CD4-positive, alpha-beta T cell treated with Interferon gamma for 1 hour (primary cell): Measurements from ENCODE around the gene PCNX3.

Experiments
- DNase-seq: peaks from one replicate; pipeline ENCODE4 v3.0.0-alpha.2; 2020

PCNX3 gene

GRCh38 chr11:65615229-65615949 is at the start of gene PCNX3:
Gene PCNX3, plus strand, starts transcription at chr11:65615776. Its CDS starts 536 bp downstream, at chr11:65616312.
- peak; percentile 100 for DNase-seq

DNA sequence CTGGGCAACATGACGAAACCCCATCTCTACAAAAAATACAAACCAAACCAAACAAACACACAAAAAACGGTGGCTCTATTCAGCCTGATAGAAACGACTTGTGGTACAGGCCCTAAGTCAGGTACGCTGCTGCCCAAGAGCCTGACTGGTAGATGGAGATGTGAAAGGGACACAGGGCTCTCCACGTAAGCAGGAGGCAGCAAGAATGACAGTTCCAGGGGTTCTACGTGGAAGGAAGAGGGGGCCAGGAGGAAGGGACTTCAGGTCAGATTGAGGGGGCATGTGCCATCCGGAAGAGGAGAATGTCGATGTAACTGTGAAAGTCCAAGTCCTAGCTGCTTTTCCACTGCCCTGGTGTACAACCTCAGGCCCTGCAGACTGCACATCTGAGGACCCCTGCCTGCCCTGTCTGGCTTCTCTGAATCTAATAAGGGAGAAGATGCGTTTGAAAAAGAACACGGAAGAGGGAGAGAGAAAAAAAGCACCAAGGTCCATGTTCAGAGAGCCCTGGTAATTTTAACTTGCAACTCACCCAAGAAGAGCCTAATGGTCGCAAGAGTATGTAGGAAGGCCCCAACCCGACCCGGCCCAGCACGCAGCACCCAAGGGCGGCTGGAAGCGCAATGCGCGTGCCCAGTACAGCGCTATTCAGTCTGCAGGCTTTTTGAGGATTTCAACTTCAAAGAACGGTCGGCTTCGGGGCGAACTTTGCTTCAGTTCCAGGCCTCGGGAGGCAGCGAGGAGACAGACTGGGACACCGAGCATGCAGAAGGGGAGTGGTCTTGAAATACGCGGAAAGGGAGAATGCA is 46.2 kb upstream of the PCNX3 start:
- no peak for DNase-seq

DNA sequence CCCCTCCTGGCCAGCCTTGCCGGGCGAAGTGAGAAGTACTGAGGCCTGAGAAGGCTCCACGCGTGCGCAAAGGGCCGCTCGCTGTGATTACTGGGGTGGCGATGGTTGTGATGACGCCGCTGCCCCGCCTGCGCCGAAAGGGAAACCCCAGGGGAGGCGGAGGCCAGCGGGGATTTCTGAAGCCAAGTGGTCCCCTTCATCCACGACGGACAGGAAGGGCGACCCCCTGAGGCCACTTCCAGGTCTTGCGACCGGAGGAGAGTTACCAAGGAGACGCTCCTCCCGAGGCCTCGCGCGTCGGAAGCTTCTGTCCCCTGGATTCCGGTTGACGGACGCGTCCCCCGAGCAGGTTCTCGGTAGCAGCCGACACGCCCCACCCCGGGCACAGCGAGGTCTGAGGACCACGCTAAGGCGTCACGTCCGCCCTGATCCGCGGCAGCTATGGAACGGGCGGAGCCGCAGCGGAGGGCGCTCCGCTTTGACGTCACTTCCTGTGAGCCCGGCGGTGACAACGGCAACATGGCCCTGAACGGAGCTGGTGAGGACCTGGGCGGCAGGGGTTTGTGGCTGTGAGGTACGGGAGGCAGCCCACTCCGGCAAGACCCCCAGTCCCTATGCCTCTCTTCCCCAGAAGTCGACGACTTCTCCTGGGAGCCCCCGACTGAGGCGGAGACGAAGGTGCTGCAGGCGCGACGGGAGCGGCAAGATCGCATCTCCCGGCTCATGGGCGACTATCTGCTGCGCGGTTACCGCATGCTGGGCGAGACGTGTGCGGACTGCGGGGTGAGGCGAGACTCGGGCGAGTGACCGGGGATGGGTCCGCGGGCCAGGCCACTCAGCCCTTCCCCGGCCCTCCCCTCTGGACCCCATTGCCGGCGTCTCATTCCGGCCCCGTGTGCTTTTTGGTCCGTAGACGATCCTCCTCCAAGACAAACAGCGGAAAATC is 45.3 kb upstream of the PCNX3 start, which contains the start of gene ZNRD2:
TSS of gene ZNRD2 (plus strand) at position 505 of the 946 bp plus-strand sequence. CDS start at position 520, 15 bp downstream.
- peak; percentile 99 for DNase-seq

DNA sequence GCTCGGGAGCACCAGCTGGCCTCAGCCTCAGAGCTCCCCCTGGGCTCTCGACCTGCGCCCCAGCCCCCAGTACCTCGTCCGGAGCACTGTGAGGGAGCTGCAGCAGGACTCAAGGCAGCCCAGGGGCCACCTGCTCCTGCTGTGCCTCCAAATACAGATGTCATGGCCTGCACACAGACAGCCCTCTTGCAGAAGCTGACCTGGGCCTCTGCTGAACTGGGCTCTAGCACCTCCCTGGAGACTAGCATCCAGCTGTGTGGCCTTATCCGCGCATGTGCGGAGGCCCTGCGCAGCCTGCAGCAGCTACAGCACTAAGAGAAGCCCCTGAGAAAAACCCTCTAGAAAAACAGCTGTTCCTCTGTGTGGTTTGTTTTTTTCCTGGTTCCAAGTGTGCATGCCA is 44.2 kb upstream of the PCNX3 start:
- DNase-seq = no peak

DNA sequence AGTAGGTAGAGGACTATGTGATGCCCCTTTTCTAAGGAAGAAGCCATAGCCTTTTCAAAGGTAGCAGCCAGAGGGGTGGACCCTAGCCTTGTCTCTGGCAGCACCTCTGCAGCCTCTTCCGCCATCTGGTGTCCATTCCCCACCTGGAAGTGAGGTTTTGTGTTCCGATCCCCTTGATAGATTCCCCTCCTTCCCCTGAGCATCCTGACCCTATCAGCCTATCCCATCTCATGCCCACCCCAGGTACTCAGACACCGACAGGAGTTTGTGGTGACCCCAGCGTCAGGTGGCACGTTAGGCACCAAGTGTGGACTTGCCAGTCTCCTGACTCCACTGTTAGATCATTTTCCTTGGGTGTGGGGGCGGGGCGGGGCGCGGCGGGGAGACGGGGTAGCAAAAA is 43.6 kb upstream of the PCNX3 start:
- DNase-seq = no peak

- peak; percentile 87 for DNase-seq
Measured at GRCh38 chr11:65572356-65573051, 43.1 kb upstream of the PCNX3 start, which contains the start of gene FAM89B. Gene FAM89B, plus strand, starts transcription at chr11:65572538. Its CDS starts 132 bp downstream, at chr11:65572670.

DNA sequence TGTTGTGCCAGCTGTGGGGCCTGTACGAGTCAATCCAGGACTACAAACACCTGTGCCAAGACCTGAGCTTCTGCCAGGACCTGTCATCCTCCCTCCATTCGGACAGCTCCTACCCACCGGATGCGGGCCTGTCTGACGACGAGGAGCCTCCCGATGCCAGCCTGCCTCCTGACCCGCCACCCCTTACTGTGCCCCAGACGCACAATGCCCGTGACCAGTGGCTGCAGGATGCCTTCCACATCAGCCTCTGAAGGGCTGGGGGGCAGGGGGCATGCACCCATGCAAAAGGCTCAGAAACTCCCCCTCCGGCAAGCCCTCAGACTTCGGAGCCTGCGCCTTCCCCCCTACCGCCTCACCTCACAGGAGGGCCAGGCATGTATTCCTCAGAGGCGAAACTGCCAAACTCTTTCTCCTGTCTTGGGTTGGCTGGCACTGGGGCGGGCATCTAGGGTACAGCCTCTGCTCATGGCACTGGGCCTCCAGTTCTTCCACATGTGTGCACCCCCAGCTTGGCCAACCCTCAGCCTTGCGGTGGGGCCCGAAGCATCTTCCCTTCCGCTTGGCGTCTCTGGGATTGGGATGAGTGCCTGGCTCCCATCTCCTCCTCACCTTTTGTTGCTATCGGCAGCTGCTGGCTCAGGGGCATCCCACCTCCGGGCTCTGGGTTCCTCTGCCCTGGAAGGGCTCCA is 42.0 kb upstream of the PCNX3 start:
- DNase-seq = no peak

GRCh38 chr11:65574109-65574810 is 41.3 kb upstream of the PCNX3 start:
- peak; percentile 94 for DNase-seq

- no peak for DNase-seq
Measured at GRCh38 chr11:65574811-65575567, 40.6 kb upstream of the PCNX3 start.

GRCh38 chr11:65575568-65576231 is 39.9 kb upstream of the PCNX3 start, which contains the start of gene EHBP1L1:
Gene EHBP1L1, plus strand, starts transcription at chr11:65576053. Its CDS starts 250 bp downstream, at chr11:65576303.
- peak; percentile 84 for DNase-seq

DNA sequence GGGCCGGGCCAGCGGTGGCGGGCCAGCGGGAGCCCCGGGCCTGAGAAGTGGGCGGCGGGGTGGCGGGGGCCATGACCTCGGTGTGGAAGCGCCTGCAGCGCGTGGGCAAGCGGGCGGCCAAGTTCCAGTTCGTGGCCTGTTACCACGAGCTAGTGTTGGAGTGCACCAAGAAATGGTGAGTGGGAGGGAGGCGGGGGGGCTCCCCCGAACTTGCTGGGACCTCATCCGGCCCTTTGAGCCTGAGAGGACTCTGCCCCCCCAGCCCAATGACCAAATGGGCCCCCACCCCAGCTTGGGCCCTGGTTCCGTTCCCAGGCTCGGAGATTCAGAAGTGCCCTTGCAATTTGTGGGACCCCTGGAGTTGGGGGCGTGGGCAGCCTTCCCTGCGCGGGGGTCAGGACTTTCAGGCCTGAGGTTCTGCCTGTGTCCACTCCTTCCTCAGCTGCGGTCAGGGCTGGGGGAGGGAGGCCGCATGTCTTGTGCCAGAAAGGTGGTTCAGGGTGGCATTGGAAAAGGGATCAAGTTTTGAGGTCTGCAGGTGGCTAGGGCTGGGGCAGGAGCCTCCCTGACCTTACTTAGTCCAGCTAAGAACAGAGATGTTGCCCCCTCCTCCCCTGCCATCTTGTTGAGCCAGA is 39.2 kb upstream of the PCNX3 start:
- no peak for DNase-seq

GRCh38 chr11:65576867-65577755 is 38.5 kb upstream of the PCNX3 start:
- DNase-seq = peak; percentile 79

GRCh38 chr11:65577756-65578109 is 37.8 kb upstream of the PCNX3 start:
- no peak for DNase-seq

GRCh38 chr11:65578134-65578533 is 37.4 kb upstream of the PCNX3 start:
- no peak for DNase-seq

GRCh38 chr11:65578667-65579066 is 36.9 kb upstream of the PCNX3 start:
- no peak for DNase-seq

- DNase-seq = no peak
Measured at GRCh38 chr11:65579291-65579690, 36.3 kb upstream of the PCNX3 start.

GRCh38 chr11:65580031-65580692 is 35.4 kb upstream of the PCNX3 start:
- DNase-seq = no peak
